Measurements from ENCODE around the gene GAPDH. TPM values are rescaled to one million over a fixed set of nuclear protein-coding genes. Genes with fewer than 3 reads are reported as not detected.
"Not testable (repeated sequence)": the region's sequence is repeated elsewhere in the genome, so short reads cannot be mapped to it uniquely, and the experiment has no call there.

GAPDH gene
- total and polyA plus RNA-seq, 3 experiments from 2014 or later = 1,770 to 7,238 (median 7,182) TPM

- CTCF ChIA-PET; H3K27me3 Mint-ChIP-seq; H3K27me3 ChIP-seq (ENCODE audit: insufficient read depth, low read length, poor library complexity, severe bottlenecking); H3K4me3 Mint-ChIP-seq; POLR2A ChIA-PET; H3K9me3 Mint-ChIP-seq; H3K4me3 ChIP-seq (ENCODE audit: low read length); H3K4me1 Mint-ChIP-seq; H3K4me1 ChIP-seq (ENCODE audit: insufficient read depth, low read length); DNase-seq; H3K27ac ChIP-seq (ENCODE audit: low read depth, low read length); H3K9me3 ChIP-seq (ENCODE audit: low read length): not testable (repeated sequence)
- peaks cover 18 to 84% (median 28%) of the 10 kb centered on the region in 3 donors for H3K36me3 Mint-ChIP-seq
- peaks cover 69% of the 10 kb centered on the region for H3K36me3 ChIP-seq (ENCODE audit: insufficient read depth, low read length)
- H3K27ac Mint-ChIP-seq = peak overlapping the region in 3 of 8 donors; percentile 6 to 61 (median 27)
Observed at GRCh38 chr12:6586569-6586968, 52.3 kb downstream of the GAPDH start.

Other genes starting within 250 kb of the GAPDH start
- not detected for gene PLEKHG6, start 223.8 kb upstream of the GAPDH start, total RNA-seq
- gene PLEKHG6, start 223.8 kb upstream of the GAPDH start, polyA plus RNA-seq = 0.72 TPM
- gene TNFRSF1A, start 192.4 kb upstream of the GAPDH start, total RNA-seq = 10 to 100 TPM; 62.1 to 62.9 TPM
- gene TNFRSF1A, start 192.4 kb upstream of the GAPDH start, polyA plus RNA-seq = 57.1 TPM
- under 1 TPM; 0.77 to 0.93 TPM for gene SCNN1A, start 159.0 kb upstream of the GAPDH start, total RNA-seq
- 0.49 TPM for gene SCNN1A, start 159.0 kb upstream of the GAPDH start, polyA plus RNA-seq
- 1 to 10 TPM in 1 of 2 experiments, under 1 TPM in 1; 0.51 to 1.4 TPM for gene LTBR, start 150.4 kb upstream of the GAPDH start, total RNA-seq
- not detected for gene LTBR, start 150.4 kb upstream of the GAPDH start, polyA plus RNA-seq
- 100 to 1,000 TPM; 110 to 111 TPM for gene CD27, start 89.6 kb upstream of the GAPDH start, total RNA-seq
- gene CD27, start 89.6 kb upstream of the GAPDH start, polyA plus RNA-seq = 470 TPM
- gene TAPBPL, start 82.5 kb upstream of the GAPDH start, total RNA-seq = 10 to 100 TPM; 29.1 to 32.0 TPM
- 131 TPM for gene TAPBPL, start 82.5 kb upstream of the GAPDH start, polyA plus RNA-seq
- gene VAMP1, start 63.8 kb upstream of the GAPDH start, total RNA-seq = 10 to 100 TPM; 26.7 to 29.6 TPM
- gene VAMP1, start 63.8 kb upstream of the GAPDH start, polyA plus RNA-seq = 10.0 TPM
- 100 to 1,000 TPM; 317 to 327 TPM for gene MRPL51, start 41.3 kb upstream of the GAPDH start, total RNA-seq
- gene MRPL51, start 41.3 kb upstream of the GAPDH start, polyA plus RNA-seq = 222 TPM
- gene NCAPD2, start 40.4 kb upstream of the GAPDH start, total RNA-seq = 10 to 100 TPM; 96.5 to 97.5 TPM
- 29.8 TPM for gene NCAPD2, start 40.4 kb upstream of the GAPDH start, polyA plus RNA-seq
- 10 to 100 TPM; 14.2 to 15.1 TPM for gene IFFO1, start 21.5 kb downstream of the GAPDH start, total RNA-seq
- 12.2 TPM for gene IFFO1, start 21.5 kb downstream of the GAPDH start, polyA plus RNA-seq
- 100 to 1,000 TPM; 170 to 172 TPM for gene NOP2, start 33.8 kb downstream of the GAPDH start, total RNA-seq
- gene NOP2, start 33.8 kb downstream of the GAPDH start, polyA plus RNA-seq = 34.0 TPM
- gene CHD4, start 72.9 kb downstream of the GAPDH start, total RNA-seq = 100 to 1,000 TPM; 287 to 293 TPM
- gene CHD4, start 72.9 kb downstream of the GAPDH start, polyA plus RNA-seq = 58.1 TPM
- 10 to 100 TPM; 10.6 to 11.4 TPM for gene LPAR5, start 101.4 kb downstream of the GAPDH start, total RNA-seq
- 26.5 TPM for gene LPAR5, start 101.4 kb downstream of the GAPDH start, polyA plus RNA-seq
- gene ACRBP, start 112.9 kb downstream of the GAPDH start, total RNA-seq = 1 to 10 TPM; 1.8 to 2.0 TPM
- not detected for gene ACRBP, start 112.9 kb downstream of the GAPDH start, polyA plus RNA-seq
- gene ING4, start 128.6 kb downstream of the GAPDH start, total RNA-seq = 10 to 100 TPM; 17.4 to 18.5 TPM
- 80.3 TPM for gene ING4, start 128.6 kb downstream of the GAPDH start, polyA plus RNA-seq
- gene ZNF384, start 154.9 kb downstream of the GAPDH start, total RNA-seq = 10 to 100 TPM; 58.1 to 63.3 TPM
- gene ZNF384, start 154.9 kb downstream of the GAPDH start, polyA plus RNA-seq = 37.2 TPM
- gene PIANP, start 166.3 kb downstream of the GAPDH start, total RNA-seq = under 1 TPM; 0.49 to 0.79 TPM
- 0.77 TPM for gene PIANP, start 166.3 kb downstream of the GAPDH start, polyA plus RNA-seq
- gene COPS7A, start 189.5 kb downstream of the GAPDH start, total RNA-seq = 10 to 100 TPM; 48.8 to 49.7 TPM
- 46.2 TPM for gene COPS7A, start 189.5 kb downstream of the GAPDH start, polyA plus RNA-seq
- gene MLF2, start 218.6 kb downstream of the GAPDH start, total RNA-seq = 100 to 1,000 TPM; 141 to 146 TPM
- gene MLF2, start 218.6 kb downstream of the GAPDH start, polyA plus RNA-seq = 141 TPM
- gene PTMS, start 231.8 kb downstream of the GAPDH start, total RNA-seq = 10 to 100 TPM; 75.3 to 87.2 TPM
- gene PTMS, start 231.8 kb downstream of the GAPDH start, polyA plus RNA-seq = 10.9 TPM
- gene LAG3, start 238.0 kb downstream of the GAPDH start, total RNA-seq = 100 to 1,000 TPM; 236 to 245 TPM
- gene LAG3, start 238.0 kb downstream of the GAPDH start, polyA plus RNA-seq = 37.3 TPM